GM19463 (cell line): ENCODE data around the gene ARHGAP22.

Experiments used
- ATAC-seq: cut with Tn5 transposase; IDR thresholded peaks from one replicate; pipeline ENCODE4 v1.9.1; 2021; ENCODE audit warnings: mild to moderate bottlenecking, moderate library complexity; ENCODE audit not compliant: unreplicated experiment

The ARHGAP22 gene

DNA sequence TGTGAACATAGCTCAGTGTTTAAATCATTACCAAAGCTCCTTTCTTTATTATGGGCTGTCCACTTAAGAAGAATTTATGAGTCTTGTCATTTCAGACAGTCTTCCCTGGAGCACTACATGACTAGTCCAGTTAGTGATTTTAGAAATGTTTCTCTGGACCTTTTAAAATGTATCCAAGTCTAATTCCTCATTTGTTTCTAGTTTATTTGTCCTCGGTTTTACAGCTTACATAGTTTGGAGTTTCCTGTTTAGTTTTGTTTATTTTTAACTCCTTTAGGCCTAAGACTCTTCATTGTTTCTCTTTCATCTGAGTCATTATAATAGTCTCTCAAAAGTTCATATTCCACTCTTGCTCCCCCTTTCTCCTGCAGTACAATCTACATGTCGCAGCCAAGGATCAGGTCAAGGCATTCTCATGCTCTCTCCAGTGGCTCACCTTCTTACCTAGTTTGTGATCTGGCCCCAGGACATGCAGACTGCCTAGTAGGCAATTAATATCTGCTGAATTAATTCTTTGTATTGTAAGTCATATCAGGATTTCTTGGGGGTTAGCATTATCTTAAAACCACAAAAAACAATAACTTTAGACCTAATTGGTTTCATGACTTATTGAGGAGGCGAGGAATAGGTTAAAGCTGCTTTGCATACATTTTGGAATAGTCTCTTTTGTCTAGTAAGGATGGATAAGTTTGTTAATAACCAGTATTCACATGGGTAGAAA is 204.6 kb downstream of the ARHGAP22 start:
- ATAC-seq: no peak

GRCh38 chr10:48399551-48399950 is 205.3 kb downstream of the ARHGAP22 start:
- ATAC-seq: no peak

- ATAC-seq: no peak
Measured at GRCh38 chr10:48399056-48399541, 205.8 kb downstream of the ARHGAP22 start.

- ATAC-seq: no peak
Measured at GRCh38 chr10:48398261-48398660, 206.6 kb downstream of the ARHGAP22 start.
